IMR-90 (cell line): ENCODE results near the gene CDIP1. TPM values are rescaled to one million over a fixed set of nuclear protein-coding genes. Genes with fewer than 3 reads are reported as not detected.

Experiments used
- ATAC-seq: fragments of 200-7000 bp; cut with Tn5 transposase; 2 replicates; pipeline ENCODE4 v1.9.1; 2020; ENCODE audit warnings: low read depth, mild to moderate bottlenecking, moderate library complexity
- BruUV-seq: library from RNA; stranded (reverse); fragments of 400-500 nt; replicated peaks from 2 replicates; lab custom pipeline; 2021; lab: Mats Ljungman, UMichigan
- CTCF ChIA-PET: fragments of 300-600 bp; formaldehyde crosslinking; extraction: SDS; loops from one replicate; lab custom pipeline; 2021; ENCODE audit warnings: antibody characterized with exemption; lab: Yijun Ruan, JAX
- POLR2A ChIA-PET: fragments of 300-600 bp; sonication (Branson Sonifier 250); formaldehyde crosslinking; loops from one replicate; lab custom pipeline; 2022; ENCODE audit warnings: antibody characterized with exemption; ENCODE audit not compliant: unreplicated experiment; lab: Charles Lee
- DNase-seq: peaks from one replicate; pipeline ENCODE4 v3.0.0; 2013
- H2AFZ ChIP-seq: replicated peaks from 2 replicates; pipeline ENCODE3; 2013; ENCODE audit warnings: low read length, mild to moderate bottlenecking; ENCODE audit not compliant: poor library complexity
- H2AK5ac ChIP-seq: 2 replicates; pipeline ENCODE4 v1.6.1; 2013; ENCODE audit warnings: low read depth, low read length, inconsistent platforms
- H2AK9ac ChIP-seq: replicated peaks from 2 replicates; pipeline ENCODE3; 2013; ENCODE audit warnings: mild to moderate bottlenecking, low read depth, low read length, moderate library complexity; ENCODE audit not compliant: poor library complexity
- H2BK120ac ChIP-seq: 2 replicates; pipeline ENCODE4 v1.6.1; 2013; ENCODE audit warnings: low read depth, low read length, inconsistent platforms
- H2BK15ac ChIP-seq: 3 replicates; pipeline ENCODE4 v1.6.1; 2013; ENCODE audit warnings: low read depth, low read length, inconsistent platforms
- H2BK20ac ChIP-seq: 2 replicates; pipeline ENCODE4 v1.6.1; 2013; ENCODE audit warnings: low read depth, mild to moderate bottlenecking, inconsistent platforms, low read length, moderate library complexity
- H2BK5ac ChIP-seq: 2 replicates; pipeline ENCODE4 v1.6.1; 2013; ENCODE audit warnings: mild to moderate bottlenecking, low read depth, low read length, inconsistent platforms; ENCODE audit not compliant: poor library complexity, severe bottlenecking
- H3K14ac ChIP-seq: replicated peaks from 2 replicates; pipeline ENCODE4 v1.6.1; 2013; ENCODE audit warnings: low read depth, low read length, inconsistent platforms
- H3K18ac ChIP-seq: 2 replicates; pipeline ENCODE4 v1.6.1; 2013; ENCODE audit warnings: low read depth, low read length, control low read depth
- H3K23ac ChIP-seq: 2 replicates; pipeline ENCODE4 v1.6.1; 2013; ENCODE audit warnings: low read depth, low read length, inconsistent platforms
- H3K27ac ChIP-seq: 2 replicates; pipeline ENCODE4 v1.5.1; 2013; ENCODE audit warnings: mild to moderate bottlenecking, control low read depth, low read length; ENCODE audit not compliant: insufficient read depth
- H3K27me3 ChIP-seq: 2 replicates; pipeline ENCODE4 v1.6.1; 2013; ENCODE audit warnings: low read length; ENCODE audit not compliant: control insufficient read depth, insufficient read depth
- H3K36me3 ChIP-seq: 2 replicates; pipeline ENCODE4 v1.6.1; 2013; ENCODE audit warnings: low read length, mixed read lengths; ENCODE audit not compliant: control insufficient read depth, insufficient read depth
- H3K4ac ChIP-seq: 2 replicates; pipeline ENCODE4 v1.6.1; 2013; ENCODE audit warnings: low read depth, low read length, inconsistent platforms
- H3K4me1 ChIP-seq: 2 replicates; pipeline ENCODE4 v1.6.1; 2013; ENCODE audit warnings: low read length, mixed read lengths; ENCODE audit not compliant: control insufficient read depth, insufficient read depth
- H3K4me2 ChIP-seq: 2 replicates; pipeline ENCODE4 v1.6.1; 2013; ENCODE audit warnings: low read depth, mild to moderate bottlenecking, control low read depth, low read length, moderate library complexity
- H3K4me3 ChIP-seq: 2 replicates; pipeline ENCODE4 v1.5.1; 2013; ENCODE audit warnings: low read depth, mild to moderate bottlenecking, control low read depth, low read length, moderate library complexity; ENCODE audit not compliant: insufficient read depth
- H3K56ac ChIP-seq: 2 replicates; pipeline ENCODE4 v1.6.1; 2013; ENCODE audit warnings: low read length, inconsistent platforms; ENCODE audit not compliant: insufficient read depth; ENCODE audit errors: extremely low read depth
- H3K79me1 ChIP-seq, 2 experiments: 2 replicates each; pipeline ENCODE4 v1.6.1; 2013; ENCODE audit warnings: low read length in 2 of 2, inconsistent platforms in 1 of 2, low read depth in 1 of 2
- H3K9ac ChIP-seq: 2 replicates; pipeline ENCODE4 v1.6.1; 2013; ENCODE audit warnings: low read depth, low read length, control low read depth
- H3K9me1 ChIP-seq: 2 replicates; pipeline ENCODE4 v1.6.1; 2013; ENCODE audit warnings: low read length, inconsistent platforms; ENCODE audit not compliant: insufficient read depth
- H3K9me3 ChIP-seq: 2 replicates; pipeline ENCODE4 v1.6.1; 2013; ENCODE audit warnings: low read length; ENCODE audit not compliant: control insufficient read depth, insufficient read depth
- H4K20me1 ChIP-seq: 2 replicates; pipeline ENCODE4 v1.6.1; 2013; ENCODE audit warnings: low read length, inconsistent platforms; ENCODE audit not compliant: insufficient read depth
- H4K5ac ChIP-seq: 2 replicates; pipeline ENCODE4 v1.6.1; 2013; ENCODE audit warnings: mild to moderate bottlenecking, low read depth, low read length, control low read depth
- H4K8ac ChIP-seq, 2 experiments: 2 replicates each; pipeline ENCODE4 v1.6.1; 2013; ENCODE audit warnings: low read depth in 2 of 2, low read length in 2 of 2, control low read depth in 1 of 2, inconsistent platforms in 1 of 2
- H4K91ac ChIP-seq: 2 replicates; pipeline ENCODE4 v1.6.1; 2013; ENCODE audit warnings: low read depth, low read length, inconsistent platforms; ENCODE audit not compliant: insufficient read depth
- CEBPB ChIP-seq: IDR thresholded peaks from 2 replicates; pipeline ENCODE4 v1.6.1; 2012; ENCODE audit warnings: low read depth, low read length, improper control_type of control experiment
- CHD1 ChIP-seq: IDR thresholded peaks from 2 replicates; pipeline ENCODE4 v1.6.1; 2012; ENCODE audit warnings: low read depth, low read length, improper control_type of control experiment
- MAFK ChIP-seq: IDR thresholded peaks from 2 replicates; pipeline ENCODE4 v1.6.1; 2012; ENCODE audit warnings: low read depth, low read length, improper control_type of control experiment
- MAZ ChIP-seq: IDR thresholded peaks from 2 replicates; pipeline ENCODE4 v1.6.1; 2012; ENCODE audit warnings: low read depth, mild to moderate bottlenecking, low read length, improper control_type of control experiment, moderate library complexity, borderline replicate concordance
- POLR2A ChIP-seq: IDR thresholded peaks from 2 replicates; pipeline ENCODE4 v1.6.1; 2012; ENCODE audit warnings: mild to moderate bottlenecking, low read depth, low read length
- RCOR1 ChIP-seq: IDR thresholded peaks from 2 replicates; pipeline ENCODE4 v1.6.1; 2012; ENCODE audit warnings: mild to moderate bottlenecking, low read length, improper control_type of control experiment; ENCODE audit not compliant: insufficient replicate concordance
- WGBS, 2 experiments: methylation state at CpG; one replicate each; pipeline versions ENCODE4 v1.1.5 to v1.1.7; 2013; ENCODE audit warnings: missing lambda C conversion rate in 2 of 2; ENCODE audit not compliant: insufficient read length in 1 of 2; ENCODE audit errors: extremely low coverage in 2 of 2; 5-methylcytosine and 5-hydroxymethylcytosine counted together
- dilution Hi-C: fragments of 300-500 bp; cut with HindIII; formaldehyde crosslinking; loops from one replicate; pipeline ENCODE4 v1.14.3; 2018; ENCODE audit warnings: low sequenced_read_pairs; ENCODE audit not compliant: unreplicated experiment
- in situ Hi-C: fragments of 300-500 bp; cut with MboI; formaldehyde crosslinking; loops from 3 replicates; pipeline ENCODE4 v1.14.3; 2019; ENCODE audit warnings: low sequenced_read_pairs, inconsistent platforms, mixed read lengths
- intact Hi-C: fragments of 100-400 bp; cut with micrococcal nuclease; formaldehyde crosslinking; loops from 2 replicates; pipeline ENCODE4 v1.10.0; 2022
- polyA plus RNA-seq, 3 experiments: library from polyadenylated mRNA; depleted of rRNA; stranded (reverse); fragments of >200 nt; gene quantifications; 2 replicates each; pipeline ENCODE4 v1.2.3, GENCODE V29; 2012; ENCODE audit warnings: low replicate concordance in 1 of 3
- total RNA-seq: library from RNA; depleted of rRNA; stranded (reverse); fragments of >200 nt; gene quantifications from 2 replicates; pipeline ENCODE4 v1.2.3, GENCODE V29; 2012
- TF ChIP-seq, protein P1 (sequence below): conservative IDR thresholded peaks from 2 replicates; pipeline ENCODE4 v1.5.1; 2012; ENCODE audit warnings: mild to moderate bottlenecking, low read depth, low read length, improper control_type of control experiment
- TF ChIP-seq, protein P2 (sequence below): fragments of 150-350 bp; IDR thresholded peaks from 2 replicates; pipeline ENCODE4 v1.6.1; 2016; ENCODE audit warnings: low read depth, mild to moderate bottlenecking, low read length, moderate library complexity, borderline replicate concordance

The CDIP1 gene
- total and polyA plus RNA-seq, 2 of the 4 experiments (the other 2 are of a cell fraction), result 4.8 to 14.6 TPM

- Histone ChIP-seq H4K8ac (no peak overlapping the region), H3K23ac (no peak overlapping the region), H3K56ac (no peak overlapping the region), H2BK15ac (no peak overlapping the region), H3K4me3 (no peak overlapping the region), H2BK120ac (no peak overlapping the region), H3K18ac (no peak overlapping the region), H3K9me1 (peaks cover 3% of the 10 kb centered on the region), H3K36me3 (no peaks in the 10 kb centered on the region; the same call in 1 of the 2 replicates), H3K4me2 (no peak overlapping the region), H3K9ac (no peak overlapping the region), H3K79me1 (peaks cover 4 to 25% of the 10 kb centered on the region in 2 experiments; a peak in 2 of 4 replicates), H2BK20ac (no peak overlapping the region), H3K27ac (no peak overlapping the region), H4K5ac (no peak overlapping the region), H4K91ac (no peak overlapping the region), H3K9me3 (peaks cover 8% of the 10 kb centered on the region), H2AFZ (no peak overlapping the region), H2AK9ac (no peak overlapping the region), H3K27me3 (no peaks in the 10 kb centered on the region; the same call in 1 of the 2 replicates), H3K4ac (no peak overlapping the region), H2BK5ac (no peak overlapping the region), H2AK5ac (no peak overlapping the region), H3K4me1 (peaks cover 6% of the 10 kb centered on the region), H3K14ac (no peak overlapping the region), H4K20me1 (no peaks in the 10 kb centered on the region)
- ChIA-PET POLR2A (no interaction called here), CTCF (interaction anchor here (1.0 kb wide), 1 partner anchor 24 kb away, joined by 3 read pairs; no protein-coding TSS in a partner anchor)
- no peak for TF ChIP-seq RCOR1
- TF ChIP-seq, protein P1, sequence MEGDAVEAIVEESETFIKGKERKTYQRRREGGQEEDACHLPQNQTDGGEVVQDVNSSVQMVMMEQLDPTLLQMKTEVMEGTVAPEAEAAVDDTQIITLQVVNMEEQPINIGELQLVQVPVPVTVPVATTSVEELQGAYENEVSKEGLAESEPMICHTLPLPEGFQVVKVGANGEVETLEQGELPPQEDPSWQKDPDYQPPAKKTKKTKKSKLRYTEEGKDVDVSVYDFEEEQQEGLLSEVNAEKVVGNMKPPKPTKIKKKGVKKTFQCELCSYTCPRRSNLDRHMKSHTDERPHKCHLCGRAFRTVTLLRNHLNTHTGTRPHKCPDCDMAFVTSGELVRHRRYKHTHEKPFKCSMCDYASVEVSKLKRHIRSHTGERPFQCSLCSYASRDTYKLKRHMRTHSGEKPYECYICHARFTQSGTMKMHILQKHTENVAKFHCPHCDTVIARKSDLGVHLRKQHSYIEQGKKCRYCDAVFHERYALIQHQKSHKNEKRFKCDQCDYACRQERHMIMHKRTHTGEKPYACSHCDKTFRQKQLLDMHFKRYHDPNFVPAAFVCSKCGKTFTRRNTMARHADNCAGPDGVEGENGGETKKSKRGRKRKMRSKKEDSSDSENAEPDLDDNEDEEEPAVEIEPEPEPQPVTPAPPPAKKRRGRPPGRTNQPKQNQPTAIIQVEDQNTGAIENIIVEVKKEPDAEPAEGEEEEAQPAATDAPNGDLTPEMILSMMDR, result no peak
- TF ChIP-seq, protein P2, sequence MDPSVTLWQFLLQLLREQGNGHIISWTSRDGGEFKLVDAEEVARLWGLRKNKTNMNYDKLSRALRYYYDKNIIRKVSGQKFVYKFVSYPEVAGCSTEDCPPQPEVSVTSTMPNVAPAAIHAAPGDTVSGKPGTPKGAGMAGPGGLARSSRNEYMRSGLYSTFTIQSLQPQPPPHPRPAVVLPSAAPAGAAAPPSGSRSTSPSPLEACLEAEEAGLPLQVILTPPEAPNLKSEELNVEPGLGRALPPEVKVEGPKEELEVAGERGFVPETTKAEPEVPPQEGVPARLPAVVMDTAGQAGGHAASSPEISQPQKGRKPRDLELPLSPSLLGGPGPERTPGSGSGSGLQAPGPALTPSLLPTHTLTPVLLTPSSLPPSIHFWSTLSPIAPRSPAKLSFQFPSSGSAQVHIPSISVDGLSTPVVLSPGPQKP, result no peak
- TF ChIP-seq MAFK, result no peak
- TF ChIP-seq POLR2A, result no peak
- no peak for TF ChIP-seq CEBPB
- no peak for TF ChIP-seq CHD1
- no peak for TF ChIP-seq MAZ
- in situ Hi-C loops (no loop called here), intact Hi-C loops (no loop called here), dilution Hi-C loops (no loop called here)
- DNase-seq (no peak), ATAC-seq (no peak)
- 97% methylated on average over 6 of the region's 15 CpGs; no CpG with 5 or more reads in 1 of the 2 experiments for whole genome bisulfite sequencing, 2 experiments
- BruUV-seq, result no TSS peak
Measured at GRCh38 chr16:4536391-4537106, 2.0 kb downstream of the CDIP1 start.
